OCI-LY1 (cell line): Measurements from ENCODE around the gene BABAM2.
"Not testable (repeated sequence)": the region's sequence is repeated elsewhere in the genome, so short reads cannot be mapped to it uniquely, and the experiment has no call there.

ENCODE experiments used
- EZH2 ChIP-seq: fragments of 200-600 bp; sonication (generic), shearing (Covaris generic); IDR thresholded peaks from 2 replicates; pipeline ENCODE4 v1.8.0; 2017; ENCODE audit warnings: borderline replicate concordance, mixed run types, mild to moderate bottlenecking, antibody characterized with exemption, low read length, moderate library complexity, mixed read lengths
- TF ChIP-seq, protein P1 (sequence below): fragments of 200-600 bp; sonication (generic), shearing (Covaris generic); IDR thresholded peaks from 2 replicates; pipeline ENCODE4 v1.5.1; 2017; ENCODE audit warnings: mild to moderate bottlenecking, antibody characterized with exemption, low read length, moderate library complexity, mixed read lengths

DNA sequence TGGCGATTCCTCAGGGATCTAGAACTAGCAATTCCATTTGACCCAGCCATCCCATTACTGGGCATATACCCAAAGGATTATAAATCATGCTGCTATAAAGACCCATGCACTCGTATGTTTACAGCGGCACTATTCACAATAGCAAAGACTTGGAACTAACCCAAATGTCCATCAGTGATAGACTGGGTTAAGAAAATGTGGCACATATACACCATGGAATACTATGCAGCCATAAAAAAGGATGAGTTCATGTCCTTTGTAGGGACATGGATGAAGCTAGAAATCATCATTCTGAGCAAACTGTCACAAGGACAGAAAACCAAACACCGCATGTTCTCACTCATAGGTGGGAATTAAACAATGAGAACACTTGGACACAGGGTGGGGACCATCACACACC, 481.2 kb downstream of the BABAM2 start:
- TF ChIP-seq, protein P1, sequence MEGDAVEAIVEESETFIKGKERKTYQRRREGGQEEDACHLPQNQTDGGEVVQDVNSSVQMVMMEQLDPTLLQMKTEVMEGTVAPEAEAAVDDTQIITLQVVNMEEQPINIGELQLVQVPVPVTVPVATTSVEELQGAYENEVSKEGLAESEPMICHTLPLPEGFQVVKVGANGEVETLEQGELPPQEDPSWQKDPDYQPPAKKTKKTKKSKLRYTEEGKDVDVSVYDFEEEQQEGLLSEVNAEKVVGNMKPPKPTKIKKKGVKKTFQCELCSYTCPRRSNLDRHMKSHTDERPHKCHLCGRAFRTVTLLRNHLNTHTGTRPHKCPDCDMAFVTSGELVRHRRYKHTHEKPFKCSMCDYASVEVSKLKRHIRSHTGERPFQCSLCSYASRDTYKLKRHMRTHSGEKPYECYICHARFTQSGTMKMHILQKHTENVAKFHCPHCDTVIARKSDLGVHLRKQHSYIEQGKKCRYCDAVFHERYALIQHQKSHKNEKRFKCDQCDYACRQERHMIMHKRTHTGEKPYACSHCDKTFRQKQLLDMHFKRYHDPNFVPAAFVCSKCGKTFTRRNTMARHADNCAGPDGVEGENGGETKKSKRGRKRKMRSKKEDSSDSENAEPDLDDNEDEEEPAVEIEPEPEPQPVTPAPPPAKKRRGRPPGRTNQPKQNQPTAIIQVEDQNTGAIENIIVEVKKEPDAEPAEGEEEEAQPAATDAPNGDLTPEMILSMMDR: not testable (repeated sequence)
- not testable (repeated sequence) for TF ChIP-seq EZH2
